ENCODE data around the gene MRPS27. TPM values are rescaled to one million over a fixed set of nuclear protein-coding genes. Genes with fewer than 3 reads are reported as not detected.
A peak's percentile ranks its signal among the peaks of the same experiment; 100 is the strongest.

MRPS27 gene
- total RNA-seq = 96.2 and 108 TPM in 2 replicates

DNA sequence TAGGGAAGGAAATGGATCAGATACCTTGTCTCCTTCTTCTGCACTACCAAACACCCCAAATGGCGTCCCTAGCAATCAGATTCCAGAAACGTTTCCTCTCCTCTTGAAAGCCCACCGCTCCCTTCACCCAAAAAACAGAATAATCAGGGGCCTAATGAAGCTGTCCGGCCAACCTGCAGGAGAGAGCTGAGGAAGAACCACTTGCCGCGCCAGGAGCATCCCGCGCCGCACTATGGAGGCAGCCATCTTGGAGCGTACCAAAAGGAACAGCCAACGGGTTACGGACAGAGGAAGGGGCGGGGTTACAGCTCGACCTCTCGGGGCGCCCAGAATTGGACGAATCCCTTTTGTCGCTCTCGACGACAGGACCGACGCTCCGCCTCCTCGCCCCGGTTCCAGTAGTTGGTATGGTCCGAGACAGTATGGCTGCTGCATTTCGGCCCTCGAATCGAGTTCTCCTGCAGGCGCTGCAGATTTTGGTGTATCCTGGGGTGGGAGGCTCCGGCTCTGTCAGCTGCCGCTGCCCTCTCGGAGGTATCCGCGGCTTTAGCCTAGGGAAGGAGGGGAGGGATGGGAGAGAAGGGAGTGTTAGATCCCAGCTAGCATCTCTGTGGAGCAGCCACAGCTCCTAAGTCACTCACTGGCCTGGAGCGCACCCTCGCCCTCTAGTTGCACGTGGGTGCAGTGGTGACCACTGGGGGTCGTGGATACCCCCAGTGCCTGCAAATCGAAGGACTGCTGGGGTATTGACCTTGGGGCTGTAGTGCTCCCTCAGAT lies at the start of gene MRPS27, which contains the start of gene PTCD2:
TSS of gene MRPS27 (minus strand) at position 265 of the 777 bp plus-strand sequence. CDS start at position 246, 19 bp downstream.
TSS of gene PTCD2 (plus strand) at position 398 of the 777 bp plus-strand sequence. CDS start at position 408, 10 bp downstream.
- peak; percentile 96 for DNase-seq (ENCODE audit: low read depth, low spot score)

DNA sequence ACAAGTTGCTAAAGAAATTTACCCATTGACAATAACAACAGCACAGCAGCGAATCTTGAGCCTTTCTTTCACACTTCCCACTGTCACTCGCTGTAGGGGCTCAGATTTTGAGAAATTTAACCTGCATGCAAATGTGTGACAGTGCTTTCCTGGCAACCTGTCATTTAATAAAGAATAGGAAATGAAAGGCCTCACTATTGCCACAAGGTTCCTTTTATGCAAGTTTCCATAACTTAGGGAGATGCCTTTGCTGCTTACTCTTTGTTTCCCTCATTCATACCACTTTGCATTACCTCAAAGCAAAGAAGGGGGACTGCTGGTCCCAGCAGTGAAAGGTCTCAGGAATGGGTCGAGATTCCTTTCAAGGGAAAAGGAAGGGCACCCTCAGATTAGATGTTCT lies 49.7 kb upstream of the MRPS27 start:
- no peak for DNase-seq (ENCODE audit: low read depth, low spot score)

DNA sequence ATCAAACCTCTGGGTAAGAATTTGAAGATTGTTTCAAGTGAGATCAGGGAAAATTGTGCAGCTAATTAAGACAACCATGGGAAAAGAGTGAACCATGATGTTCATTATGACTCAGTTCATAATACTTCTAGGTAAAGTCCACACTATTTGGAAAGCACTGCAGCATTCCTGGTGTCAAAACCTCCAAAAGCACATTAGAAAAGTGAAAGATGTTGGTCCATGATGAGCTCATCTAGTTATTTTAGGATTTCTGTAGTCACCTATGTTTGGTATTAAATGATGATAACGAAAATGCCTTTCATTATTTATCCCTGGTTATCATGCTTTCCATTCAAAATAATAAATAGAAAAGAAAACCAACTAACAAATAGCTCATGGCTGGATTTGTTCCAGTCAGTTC lies 49.3 kb upstream of the MRPS27 start:
- no peak for DNase-seq (ENCODE audit: low read depth, low spot score)

DNA sequence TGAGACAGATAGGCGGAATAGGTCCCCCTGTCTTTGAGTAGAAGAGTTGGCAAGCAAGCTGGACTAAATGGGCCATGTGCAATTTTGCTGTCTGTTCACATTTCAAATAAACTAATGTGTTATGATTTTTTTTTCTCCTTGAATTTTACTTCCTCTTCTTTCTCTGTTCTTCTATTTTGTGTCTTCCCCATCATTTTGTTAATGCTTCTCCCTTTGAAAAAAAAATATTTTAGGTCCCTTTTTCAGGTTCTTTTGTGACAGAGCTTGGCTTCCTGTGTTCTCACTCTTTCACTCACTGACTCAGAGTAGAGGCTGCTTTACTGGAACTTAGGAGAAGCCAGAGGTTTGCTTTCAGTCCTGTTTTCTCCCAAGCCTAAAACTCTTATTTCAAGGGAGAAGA lies 48.2 kb upstream of the MRPS27 start:
- no peak for DNase-seq (ENCODE audit: low read depth, low spot score)

DNA sequence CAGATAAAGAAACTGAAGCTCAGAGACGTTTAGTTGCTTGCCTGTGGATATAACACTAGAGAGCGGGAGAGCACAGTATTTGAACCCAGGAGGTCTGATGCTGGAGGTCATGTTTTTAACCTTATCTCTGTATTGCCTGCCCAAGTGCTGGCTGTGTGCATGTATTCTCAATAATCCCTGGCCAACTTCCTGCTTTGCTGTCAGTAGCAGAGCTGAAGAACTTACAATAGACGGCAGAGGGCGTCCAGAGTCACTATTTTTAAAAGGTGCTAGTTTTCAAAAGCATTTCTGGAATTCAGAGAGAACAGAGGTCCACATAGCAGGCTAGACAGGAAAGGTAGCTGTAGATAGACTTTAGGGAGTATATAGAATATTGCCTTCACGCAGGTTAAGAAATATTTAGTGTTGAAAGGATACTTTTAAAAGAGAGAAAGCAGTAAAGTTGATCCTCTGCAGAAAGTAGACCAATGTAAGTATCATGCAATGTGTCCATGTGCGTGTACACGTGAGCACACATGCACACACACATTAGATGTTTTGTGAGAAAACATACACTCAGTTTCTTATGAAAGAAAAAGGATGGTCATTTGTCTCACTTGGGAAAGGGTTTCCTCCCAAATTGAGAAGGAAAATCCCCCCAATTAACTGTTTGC lies 46.4 kb upstream of the MRPS27 start:
- peak; percentile 60 for DNase-seq (ENCODE audit: low read depth, low spot score)

DNA sequence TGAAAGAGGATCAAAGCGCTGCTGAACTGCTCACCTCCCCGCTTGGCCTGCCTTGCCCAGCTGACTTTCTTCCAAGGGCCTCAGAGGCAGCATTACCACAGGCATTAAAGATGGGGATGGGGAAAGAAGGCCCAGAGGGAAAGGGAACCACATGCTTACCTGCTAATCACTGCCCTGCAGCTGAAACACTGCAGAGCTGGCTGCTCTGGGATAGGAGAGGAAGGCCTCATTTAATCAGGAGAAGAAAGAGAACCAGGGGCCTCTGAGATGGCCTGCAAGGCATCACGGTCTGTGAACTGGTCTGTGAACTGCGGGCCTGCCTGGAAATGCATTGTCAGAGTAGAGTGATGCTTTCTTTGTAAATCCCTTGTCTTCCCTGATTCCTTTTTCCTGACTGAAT lies 44.9 kb upstream of the MRPS27 start:
- DNase-seq (ENCODE audit: low read depth, low spot score) = no peak

DNA sequence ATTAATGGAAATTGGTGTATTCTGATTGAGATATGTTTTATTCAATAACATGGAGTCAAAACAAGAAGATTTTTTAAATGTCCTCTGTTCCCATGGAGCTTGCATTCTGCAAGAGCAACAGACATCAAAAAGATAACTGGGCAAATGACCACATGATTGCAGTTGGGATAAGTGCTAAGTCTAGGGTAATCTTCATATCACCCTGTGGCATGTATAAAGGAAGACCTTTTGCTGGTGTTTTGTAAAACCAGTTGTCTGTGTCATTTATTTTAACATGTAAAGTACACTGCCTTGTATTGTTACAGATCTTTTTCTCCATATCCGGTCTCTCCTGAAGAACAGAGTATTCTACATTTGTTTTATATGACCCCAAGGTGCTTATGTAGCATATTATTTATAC lies 44.1 kb upstream of the MRPS27 start:
- no peak for DNase-seq (ENCODE audit: low read depth, low spot score)

DNA sequence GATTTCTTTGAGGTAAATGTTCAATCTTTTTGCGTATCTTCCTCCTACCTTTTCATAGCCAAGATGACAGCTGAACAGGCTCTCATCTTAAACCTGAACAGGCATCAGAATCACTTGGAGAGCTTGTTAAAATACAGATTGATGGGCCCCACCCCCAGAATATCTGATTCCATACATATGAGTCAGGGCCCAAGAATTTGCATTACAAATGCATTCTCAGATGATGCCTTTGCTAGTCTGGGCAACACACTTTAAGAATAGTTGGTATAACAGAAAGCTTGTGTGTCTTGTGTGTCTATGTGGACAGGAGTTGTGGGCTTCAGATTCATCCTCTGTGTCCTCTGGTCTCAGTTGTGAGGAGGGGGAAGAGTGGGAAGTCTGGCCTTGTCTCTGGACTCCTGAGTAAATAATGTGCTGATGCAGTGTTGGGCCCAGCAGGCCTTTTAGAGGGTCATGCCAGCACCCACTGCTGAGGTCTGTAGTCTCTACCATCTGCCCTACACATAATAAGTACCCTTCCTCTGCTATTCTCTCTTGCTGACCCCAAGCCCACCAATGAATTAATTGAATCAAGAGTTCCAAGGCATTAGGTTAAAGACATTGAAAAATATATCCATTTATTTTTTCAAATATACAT lies 43.2 kb upstream of the MRPS27 start:
- DNase-seq (ENCODE audit: low read depth, low spot score) = no peak

DNA sequence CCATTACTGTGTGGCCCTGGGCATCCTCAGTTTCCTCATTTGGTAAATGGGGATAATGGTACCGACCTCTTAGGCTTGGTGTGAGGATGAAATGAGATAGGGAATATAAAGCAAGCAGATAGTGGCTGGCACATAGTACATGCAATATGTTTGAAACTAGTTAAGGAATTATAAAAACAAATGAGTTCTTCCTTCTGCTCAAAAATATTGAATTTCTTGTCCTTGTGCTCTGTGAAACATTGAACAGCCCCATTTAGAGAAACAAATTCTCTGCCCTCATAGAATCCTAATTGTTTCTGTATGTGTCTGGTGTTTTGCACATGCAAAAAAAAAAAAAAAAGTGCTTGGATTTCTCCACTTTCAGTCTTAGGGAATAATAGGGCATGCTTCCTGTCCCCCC lies 39.8 kb upstream of the MRPS27 start:
- no peak for DNase-seq (ENCODE audit: low read depth, low spot score)

DNA sequence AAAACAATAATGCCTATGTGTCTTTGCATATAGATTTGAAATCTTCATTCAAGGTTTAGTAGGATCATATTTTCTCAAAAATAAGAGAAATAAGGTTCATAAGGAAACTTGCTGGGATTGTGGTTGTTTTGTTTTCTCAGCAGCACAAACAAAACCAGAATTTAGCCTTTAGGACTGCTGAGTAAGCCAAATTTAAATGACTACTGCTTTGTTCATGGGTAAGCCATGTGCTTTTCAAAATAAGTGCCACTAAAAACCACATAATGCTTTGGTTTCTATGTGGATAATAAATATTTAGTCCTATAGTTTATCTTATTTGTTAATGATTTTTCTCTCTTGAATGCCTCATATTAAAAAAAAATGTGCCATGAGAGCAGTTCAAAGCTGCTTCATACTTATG lies 38.9 kb upstream of the MRPS27 start:
- DNase-seq (ENCODE audit: low read depth, low spot score) = no peak

DNA sequence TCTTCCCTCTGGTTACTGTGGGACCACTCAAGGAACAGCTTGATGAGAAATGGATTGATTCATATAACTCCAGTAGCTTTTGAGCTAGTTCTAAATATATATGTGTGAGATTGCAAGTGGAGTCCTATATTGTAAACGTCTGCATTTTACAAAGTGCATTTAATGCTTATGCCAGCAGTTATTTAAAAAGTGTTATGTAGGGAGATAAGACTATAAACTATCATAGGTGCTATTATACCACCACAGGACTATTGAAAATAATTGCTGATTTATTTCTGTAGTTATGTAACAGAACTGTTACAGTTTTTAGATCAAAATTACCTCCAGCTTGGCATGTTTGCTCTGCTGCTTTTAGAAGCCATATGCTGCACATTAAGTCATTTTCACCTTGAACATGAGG lies 36.3 kb upstream of the MRPS27 start:
- DNase-seq (ENCODE audit: low read depth, low spot score) = no peak

DNA sequence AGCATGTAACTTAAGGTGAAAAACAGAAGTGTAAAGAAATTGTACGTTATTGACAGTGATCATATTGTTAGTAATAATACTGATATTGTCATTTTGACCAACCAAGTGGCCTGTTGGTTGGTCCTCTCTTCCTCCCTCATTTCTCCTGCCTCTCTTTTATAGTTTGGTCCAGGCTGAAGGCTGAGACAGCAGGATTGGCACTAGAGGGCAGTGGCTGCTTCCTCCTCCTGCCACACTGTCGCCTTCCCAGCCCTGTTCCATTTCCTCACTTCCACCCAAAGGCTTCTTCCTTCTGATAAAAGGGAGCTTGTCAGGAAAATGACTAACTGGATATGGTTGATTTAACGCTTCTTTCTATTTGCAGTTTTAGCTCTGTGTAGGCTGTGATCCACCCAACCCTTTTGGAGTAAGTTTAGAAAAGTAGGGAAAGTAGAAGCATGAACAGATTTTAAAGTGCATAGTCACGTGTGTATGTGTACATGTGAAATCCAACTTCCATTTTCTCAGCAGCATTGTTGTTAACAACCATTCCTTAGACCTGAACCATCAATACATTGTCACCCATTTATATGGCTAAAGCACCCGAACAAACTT lies 35.8 kb upstream of the MRPS27 start:
- peak; percentile 27 for DNase-seq (ENCODE audit: low read depth, low spot score)

DNA sequence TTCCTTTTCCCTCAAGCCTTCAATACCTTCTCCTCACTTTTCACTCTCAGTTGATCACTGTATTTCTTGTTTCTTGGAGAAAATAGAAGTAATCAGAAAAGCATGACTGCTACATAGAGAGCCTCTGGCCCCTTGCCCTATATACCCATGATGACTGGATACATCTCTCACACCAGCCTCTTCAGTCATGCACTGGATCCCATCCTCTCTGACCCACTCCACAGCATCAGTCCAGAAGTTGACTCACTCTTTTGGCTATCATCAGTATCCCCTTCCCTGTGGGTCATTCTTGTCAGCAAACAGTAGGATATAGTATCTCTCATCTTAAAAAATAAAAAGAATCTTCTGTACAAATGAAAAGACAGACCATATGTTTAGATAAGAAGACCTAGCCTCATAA lies 33.0 kb upstream of the MRPS27 start:
- DNase-seq (ENCODE audit: low read depth, low spot score) = no peak

DNA sequence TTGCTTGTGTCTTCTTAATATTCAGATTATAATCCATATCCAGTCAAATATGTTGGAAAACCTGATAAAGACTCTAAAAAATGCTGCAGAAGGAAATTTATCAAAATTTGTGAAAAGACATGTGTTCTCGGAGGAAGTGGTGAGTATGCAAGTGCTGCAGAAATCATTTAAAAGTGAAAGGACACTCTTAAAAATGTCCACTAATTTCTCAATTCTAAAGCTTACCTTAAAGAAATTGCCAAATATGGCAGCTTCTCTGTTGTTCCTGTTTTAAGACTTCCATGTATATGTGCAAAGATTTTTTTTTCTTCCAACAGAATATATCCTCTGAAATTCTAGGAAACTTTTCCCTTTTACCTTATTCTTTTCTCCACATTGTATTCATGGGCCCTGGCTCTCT lies 32.6 kb upstream of the MRPS27 start:
- no peak for DNase-seq (ENCODE audit: low read depth, low spot score)

DNA sequence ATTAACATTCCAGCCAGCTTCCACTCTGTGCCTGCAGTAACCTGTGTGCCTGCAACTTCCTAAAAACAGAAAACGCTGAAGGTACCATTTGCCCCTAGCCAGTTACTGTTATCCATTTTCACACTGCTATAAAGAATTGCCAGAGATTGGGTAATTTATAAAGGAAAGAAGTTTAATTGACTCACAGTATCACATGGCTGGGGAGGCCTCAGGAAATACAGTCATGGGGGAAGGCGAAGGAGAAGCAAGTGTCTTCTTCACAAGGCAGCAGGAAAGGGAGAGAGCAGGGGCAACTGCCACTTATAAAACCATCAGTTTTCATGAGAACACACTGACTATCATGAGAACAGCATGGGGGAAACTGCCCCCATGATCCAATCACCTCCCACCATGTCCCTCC lies 31.3 kb upstream of the MRPS27 start:
- no peak for DNase-seq (ENCODE audit: low read depth, low spot score)

DNA sequence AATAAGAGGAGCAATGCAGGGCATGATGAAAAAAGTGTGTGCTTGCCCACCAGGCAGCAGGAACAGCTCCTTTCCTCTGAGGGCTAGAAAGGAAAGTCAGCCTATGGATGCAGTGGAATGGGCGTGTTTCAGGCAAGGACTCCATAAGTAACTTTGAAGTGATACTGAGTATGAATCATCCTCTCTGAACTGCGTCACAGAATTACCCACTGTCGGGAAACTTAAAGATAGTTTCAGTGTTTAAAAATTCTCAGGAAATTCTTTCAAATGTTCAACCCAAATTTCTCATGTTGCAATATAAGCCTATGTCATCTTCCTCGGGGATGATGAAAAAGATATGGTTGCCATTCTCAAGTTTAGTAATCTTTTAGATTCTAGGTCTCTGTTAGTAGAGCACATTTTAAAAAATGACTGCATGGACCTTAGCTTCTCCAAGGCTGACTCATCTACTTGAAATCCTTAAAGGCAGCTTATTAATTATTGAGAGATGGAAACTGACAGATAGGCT lies 27.8 kb upstream of the MRPS27 start:
- DNase-seq (ENCODE audit: low read depth, low spot score) = no peak

DNA sequence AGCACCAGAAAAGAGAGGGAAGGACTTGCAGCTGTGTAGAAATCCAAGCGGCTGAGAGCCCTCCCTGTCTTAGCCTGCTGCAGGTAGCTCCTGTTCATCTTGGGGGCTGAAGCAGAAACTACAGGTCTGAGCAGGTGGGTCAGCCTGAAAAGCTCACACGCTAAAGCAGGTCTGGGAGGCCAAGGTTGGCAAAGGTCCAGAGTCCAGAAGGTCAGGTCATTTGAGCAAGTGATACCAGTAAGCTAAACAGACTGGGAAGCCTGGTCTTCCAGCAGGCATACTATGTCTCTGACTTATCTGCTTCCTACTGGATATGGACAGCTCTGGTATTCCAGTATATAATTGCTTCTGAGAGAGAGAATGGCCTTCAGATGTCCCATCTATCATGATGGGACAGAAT lies 26.4 kb upstream of the MRPS27 start:
- no peak for DNase-seq (ENCODE audit: low read depth, low spot score)

DNA sequence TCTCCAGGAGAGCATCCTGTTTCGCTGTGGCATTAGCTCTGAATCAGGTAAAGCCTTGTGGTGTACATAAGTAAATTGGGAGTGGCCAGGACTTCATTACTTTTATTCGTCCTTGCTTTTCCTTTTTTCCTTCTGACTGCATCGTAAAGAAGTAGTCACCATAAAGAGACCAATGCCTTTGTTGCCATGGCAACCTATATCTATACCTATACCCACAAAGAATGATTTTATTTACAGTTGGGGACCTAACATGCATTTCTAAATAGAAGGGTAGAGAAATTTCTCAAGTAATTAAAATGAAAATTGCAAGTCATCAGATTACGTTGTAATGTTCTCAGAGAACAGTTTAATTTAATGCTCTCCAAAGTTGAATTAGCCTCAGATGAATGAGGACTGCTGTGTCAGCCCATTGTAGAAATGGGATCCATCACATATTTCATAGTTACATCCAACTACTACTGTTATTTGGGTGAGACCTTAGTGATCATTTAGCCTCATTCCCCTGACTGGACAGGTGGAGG lies 18.7 kb upstream of the MRPS27 start:
- DNase-seq (ENCODE audit: low read depth, low spot score) = no peak

DNA sequence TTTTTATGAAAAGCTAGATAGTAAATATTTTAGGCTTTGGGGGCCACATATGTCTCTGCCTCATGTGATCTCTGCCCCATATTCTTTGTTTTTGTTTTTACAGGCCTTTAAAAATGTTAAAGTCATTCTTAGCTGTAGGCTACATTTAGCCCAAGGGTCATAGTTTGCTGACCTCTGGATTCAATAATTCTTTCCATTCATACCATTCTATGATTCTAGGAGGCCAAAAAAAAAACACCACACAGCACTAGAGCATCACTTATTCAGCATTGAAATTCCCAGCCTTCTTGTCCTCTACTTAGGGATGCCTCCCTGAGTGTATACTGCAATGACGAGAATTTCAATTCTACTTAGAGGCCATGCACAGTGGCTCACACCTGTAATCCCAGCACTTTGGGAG lies 17.1 kb upstream of the MRPS27 start:
- no peak for DNase-seq (ENCODE audit: low read depth, low spot score)

DNA sequence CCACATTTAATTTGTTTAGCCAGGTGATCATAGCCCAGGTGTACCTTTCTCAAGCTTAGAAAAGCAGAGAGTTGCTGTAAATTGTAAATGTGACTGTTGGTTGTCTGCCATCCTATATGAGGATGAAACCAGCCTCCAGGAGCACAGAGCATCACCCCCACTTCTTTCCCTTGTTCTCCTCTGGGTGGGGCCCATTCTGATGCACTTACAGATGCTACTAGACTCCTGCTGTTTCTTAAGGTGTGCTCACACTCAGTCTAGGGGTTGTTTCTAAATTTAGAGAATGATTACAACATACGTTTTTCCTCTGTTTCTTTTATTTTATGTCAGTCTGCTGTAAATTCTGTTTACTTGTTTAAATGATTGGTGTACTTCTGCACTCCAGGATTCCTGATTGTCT lies 10.7 kb upstream of the MRPS27 start:
- DNase-seq (ENCODE audit: low read depth, low spot score) = no peak

DNA sequence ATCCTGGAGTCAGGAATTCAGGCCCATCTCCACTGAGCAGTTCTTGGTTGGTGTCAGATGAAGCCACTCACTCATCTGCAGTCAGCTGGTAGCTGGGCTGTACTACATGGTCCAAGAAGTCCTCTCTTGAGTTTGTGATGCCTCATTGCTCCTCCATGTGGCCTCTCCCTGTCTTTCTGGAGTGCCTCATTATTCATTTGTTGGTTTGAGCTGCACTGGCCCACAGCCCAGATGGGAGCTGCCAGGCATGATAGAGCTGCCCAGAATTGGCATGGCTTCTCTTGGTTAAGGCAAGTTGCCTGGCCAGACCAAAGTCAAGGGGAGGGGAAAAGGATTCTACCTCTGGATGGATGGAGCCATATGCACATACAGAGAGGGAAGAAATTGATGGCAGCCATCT lies 8.1 kb upstream of the MRPS27 start:
- no peak for DNase-seq (ENCODE audit: low read depth, low spot score)

DNA sequence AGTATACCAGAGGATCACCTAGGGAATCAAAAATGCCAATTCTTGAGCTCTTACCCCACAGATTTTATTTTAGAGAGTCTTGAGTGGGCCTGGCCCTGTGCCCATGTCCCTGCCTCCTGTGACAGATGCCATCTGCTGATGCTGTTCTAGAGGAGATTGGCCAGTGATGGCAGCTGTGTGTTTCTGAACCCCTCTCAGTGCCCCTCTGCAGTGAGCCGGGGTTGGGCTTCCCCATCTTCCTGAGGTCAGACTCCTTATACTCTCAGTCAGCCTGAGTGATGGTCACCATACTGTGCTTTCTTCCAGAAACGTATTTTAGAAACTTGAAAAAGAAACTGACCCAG lies 6.2 kb upstream of the MRPS27 start:
- no peak for DNase-seq (ENCODE audit: low read depth, low spot score)
